Stimulated activated CD4-positive, alpha-beta T cell treated with anti-CD3 and anti-CD28 coated beads, Interleukin-1b, Interleukin-23, amount 100 ng/mL, for 4 hours (primary cell): Measurements from ENCODE around the gene ACAA2.

Experiments
- DNase-seq, 2 donors: peaks; one replicate each; pipeline ENCODE4 v3.0.0-alpha.2; 2020; ENCODE audit warnings: low read depth in 2 of 2

The ACAA2 gene

GRCh38 chr18:49813319-49814146 is at the start of gene ACAA2:
ACAA2 (minus strand) TSS chr18:49813533; CDS start chr18:49813484, 49 bp downstream.
- peak; percentile 73 to 75 for DNase-seq

DNA sequence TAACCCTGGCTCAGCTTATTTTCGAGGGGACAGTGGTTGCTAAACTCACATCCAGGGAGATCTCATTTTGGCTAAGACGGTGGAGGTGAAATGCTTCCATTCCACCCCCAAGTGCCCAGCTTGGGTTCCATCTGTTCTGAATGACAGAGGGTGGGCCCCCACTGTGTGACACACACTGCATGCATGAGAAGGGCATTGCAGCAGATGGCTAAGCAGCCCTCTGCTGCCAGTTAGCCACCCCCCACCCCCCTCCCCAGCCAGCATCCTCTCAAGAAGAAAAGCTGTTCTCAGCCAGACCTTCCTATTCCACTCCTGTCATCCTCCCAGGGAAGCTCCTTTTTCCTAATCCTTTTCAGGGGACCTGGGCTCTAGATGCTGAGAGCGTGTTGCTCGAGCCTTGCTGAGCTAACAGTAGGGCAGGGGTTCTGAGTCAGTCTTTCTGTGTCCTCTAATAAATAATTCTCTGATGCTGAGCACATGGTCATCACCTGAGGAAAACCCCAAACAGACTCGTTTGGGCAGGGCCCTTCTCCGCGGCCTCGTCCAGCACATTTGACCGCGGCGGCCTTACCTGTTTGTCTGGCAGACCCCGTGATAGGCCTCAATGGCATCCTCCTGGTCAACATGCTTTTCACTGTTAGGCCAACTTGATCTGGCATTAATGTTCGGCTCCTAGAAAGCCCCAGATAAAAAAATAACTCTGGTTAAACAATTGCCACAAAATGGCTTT is 49.5 kb upstream of the ACAA2 start:
- DNase-seq, result no peak

DNA sequence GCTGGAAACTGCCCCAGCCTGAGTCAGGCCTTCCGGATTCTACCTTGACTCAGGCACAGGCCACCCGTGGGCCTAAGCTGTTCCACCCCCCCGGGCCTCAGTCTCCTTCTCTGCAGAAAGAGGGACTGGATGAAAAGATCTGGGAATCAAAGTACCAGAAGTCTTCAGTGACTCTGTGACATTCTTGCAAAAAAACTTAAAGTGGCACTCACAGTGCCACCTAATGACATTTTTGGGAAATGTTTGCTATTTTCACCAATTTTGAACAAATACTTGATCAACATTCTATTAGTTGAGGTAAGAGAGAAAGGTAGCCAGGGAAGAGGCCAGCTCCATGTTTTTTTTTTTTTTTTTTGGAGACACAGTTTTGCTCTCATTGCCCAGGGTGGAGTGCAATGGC is 48.3 kb upstream of the ACAA2 start:
- DNase-seq, result no peak

- DNase-seq, result no peak
Measured at GRCh38 chr18:49859725-49860124, 46.4 kb upstream of the ACAA2 start.

DNA sequence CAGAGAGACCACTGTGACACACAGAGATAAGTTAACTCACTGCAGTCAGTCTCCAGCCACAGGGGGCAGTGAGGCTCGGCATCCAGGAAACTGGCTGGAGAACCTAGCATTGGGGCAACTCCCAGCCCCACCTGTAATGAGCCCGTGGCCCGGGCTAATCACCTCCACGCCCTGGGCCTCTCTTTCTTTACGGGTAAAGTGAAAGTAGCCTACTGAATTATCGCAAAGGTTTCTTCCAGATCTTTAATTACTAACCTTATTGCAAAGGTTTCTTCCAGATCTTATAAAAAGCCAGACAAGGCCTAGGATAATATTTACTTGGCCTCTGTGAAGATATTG is 45.7 kb upstream of the ACAA2 start:
- DNase-seq, result no peak

- peak; percentile 45 to 46 for DNase-seq
Measured at GRCh38 chr18:49858309-49859020, 45.1 kb upstream of the ACAA2 start.

DNA sequence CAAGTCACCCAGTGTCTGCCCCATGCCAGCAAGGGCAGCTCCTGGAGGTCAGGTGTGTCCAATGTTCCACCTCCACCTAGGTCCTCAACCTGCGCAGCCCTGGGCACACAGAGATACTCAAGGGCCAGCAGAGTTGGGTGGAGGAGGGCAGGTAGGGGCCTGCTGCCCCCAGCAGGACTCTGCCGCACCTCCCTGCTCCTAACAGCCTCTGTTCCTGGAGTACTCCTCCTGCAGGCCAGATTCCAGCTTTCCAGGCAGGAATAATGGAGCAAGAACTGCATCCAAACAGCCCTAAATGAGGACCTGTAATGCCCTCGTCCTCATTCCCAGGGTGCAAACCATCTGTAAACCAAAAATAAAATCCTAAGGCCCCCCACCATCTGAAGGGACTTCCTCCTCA is 44.4 kb upstream of the ACAA2 start:
- DNase-seq, result no peak

GRCh38 chr18:49856496-49856895 is 43.2 kb upstream of the ACAA2 start:
- DNase-seq, result no peak

DNA sequence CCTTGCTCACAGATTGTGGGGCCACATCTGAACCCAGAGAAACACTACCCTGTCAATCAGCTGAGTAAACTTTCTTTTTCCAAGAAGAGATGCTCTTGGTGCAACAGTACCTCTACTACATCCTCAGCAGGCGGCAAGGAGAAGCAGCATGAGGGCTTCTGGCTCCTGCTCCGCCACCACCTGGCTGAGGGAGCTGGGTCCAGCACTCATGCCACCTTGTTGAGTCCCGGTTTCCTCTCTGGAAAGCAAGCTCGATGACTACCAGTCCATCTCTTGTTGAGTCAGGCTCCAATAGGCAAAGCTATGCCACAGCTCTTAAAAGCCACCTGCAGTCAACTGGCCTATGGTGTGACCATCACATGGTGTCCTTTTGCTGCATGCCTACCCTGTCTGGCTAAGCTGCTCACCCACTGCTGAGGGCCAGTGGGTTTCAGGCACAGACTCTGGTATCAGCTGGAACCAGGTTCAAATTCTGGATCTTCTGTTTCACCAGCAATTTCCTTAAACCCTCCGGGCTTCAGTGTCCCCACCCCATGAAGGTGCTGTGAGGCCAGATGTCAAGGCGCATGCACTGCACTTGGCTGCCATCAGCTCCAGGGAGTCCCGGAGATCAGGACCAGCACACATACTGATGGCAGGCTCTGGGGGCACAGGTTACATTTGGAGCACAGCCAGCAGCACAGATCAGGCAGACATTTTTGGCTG is 42.5 kb upstream of the ACAA2 start:
- no peak for DNase-seq

GRCh38 chr18:49854681-49855080 is 41.3 kb upstream of the ACAA2 start:
- DNase-seq, result no peak

DNA sequence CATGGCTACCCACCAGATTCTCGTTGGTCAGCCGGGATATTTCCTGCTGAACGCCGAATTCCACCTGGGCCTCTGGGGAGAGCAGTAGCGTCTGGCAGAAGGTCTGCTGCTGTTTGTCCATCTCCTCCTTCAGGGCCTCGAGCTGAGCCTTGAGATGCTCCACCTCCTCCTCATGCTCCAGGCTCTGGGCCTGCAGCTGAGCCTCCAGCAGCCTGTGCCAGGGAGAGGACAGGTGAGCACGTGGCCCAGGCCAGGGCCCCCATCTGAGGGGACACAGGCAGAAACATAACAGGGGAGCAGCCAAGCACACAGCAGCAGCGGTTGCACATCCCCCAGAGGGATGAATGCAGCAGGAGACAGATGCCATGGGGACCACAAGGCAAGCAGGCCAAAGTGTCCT is 40.1 kb upstream of the ACAA2 start:
- no peak for DNase-seq

DNA sequence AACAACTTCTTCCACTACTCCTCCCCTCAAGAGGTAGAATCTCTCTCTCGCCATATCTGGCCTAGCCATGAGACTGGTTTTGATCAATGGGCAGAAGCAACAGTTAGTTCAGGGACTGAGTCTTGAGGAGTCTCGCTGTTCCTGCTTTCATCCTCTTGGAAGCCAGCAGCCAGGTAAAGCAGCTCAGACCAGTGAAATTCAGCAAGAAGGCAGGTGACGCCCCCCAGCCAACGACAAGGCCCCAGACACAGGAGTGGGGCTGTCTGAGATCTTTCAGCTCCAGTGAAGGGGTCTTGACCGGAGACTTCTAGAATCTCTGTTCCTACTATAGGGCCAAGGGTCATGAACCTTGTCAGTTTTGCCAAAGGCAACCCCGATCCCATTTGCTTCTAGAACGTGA is 39.7 kb upstream of the ACAA2 start:
- DNase-seq, result no peak

DNA sequence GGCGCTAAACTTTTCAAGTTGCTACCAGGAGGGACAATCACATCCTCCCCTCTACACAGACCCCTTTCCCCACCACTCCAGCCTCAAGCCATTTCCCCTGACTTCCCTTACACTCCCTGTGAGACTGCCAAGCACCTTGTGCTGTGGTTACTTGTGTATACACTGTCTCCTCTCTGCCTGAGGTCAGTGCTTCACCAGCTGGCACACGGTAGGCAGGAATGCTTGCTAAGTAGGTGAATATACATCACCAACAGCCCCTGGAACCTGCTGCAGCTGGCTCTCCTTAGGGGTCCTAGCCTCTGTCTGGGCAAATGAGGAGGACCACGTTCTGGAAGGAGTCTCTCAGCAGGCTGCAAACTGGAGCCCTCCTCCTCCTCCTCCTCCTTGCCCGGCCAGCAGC is 38.3 kb upstream of the ACAA2 start:
- no peak for DNase-seq

DNA sequence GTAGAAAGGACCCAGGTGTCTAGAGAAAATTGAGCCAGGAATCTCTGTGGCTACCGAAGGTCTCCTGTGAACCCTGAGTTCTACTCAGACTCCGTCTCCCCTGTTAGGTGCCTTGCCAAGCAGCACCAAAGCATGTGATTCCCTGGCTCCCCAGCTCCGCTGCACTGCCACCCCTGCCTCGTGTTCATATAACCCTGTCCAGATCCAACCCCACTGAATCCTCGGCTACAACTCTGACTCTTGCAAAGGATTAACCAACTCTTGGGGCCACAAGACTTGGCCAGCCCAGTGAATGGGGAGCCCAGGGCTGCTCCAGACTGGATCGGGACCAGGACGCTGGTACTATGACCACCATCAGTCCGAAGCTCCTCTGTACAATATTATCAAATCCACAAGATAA is 37.3 kb upstream of the ACAA2 start:
- no peak for DNase-seq

DNA sequence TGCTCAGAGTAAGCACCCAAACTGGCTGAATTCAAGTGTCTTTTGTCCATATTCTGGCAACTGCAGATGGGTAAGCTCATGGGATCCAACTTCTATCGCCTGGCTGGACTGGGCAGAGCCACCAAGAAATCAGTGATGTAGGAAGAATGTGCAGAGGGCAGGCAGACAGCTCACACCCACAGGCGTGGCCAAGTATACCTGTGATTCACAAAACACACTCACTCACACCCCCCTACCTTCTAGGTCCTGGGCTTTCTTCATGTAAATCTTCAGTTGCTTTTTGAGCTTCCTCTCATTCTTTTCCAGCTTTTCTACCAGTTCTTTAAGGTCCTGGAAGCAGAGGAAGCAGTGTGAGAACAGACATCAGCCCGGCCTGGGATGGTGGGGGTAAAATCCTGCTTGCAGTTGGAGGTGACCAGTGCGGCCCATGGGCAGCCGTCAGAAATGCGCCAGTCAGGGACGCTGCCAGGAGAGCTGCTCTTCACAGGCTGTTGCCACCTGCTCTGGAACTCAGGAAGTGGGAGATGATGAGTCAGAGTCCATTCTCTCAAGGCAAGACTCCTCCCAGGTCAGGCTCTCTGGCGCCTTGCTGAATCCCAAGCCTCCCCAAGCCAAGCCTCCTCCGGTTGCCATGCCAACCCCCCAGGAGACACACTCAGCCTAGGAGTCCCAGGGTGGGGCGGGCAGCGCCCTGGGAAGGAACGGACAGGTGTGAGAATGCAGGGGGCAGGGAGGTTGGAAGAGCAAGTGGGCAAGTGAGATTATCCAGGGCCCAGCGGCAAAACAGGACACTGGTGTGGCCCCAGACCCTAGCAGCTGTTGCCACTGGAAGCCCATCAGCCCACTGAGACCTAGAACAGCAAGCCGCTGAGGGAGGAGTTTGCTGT is 36.2 kb upstream of the ACAA2 start:
- no peak for DNase-seq

GRCh38 chr18:49848115-49848514 is 34.8 kb upstream of the ACAA2 start:
- no peak for DNase-seq

DNA sequence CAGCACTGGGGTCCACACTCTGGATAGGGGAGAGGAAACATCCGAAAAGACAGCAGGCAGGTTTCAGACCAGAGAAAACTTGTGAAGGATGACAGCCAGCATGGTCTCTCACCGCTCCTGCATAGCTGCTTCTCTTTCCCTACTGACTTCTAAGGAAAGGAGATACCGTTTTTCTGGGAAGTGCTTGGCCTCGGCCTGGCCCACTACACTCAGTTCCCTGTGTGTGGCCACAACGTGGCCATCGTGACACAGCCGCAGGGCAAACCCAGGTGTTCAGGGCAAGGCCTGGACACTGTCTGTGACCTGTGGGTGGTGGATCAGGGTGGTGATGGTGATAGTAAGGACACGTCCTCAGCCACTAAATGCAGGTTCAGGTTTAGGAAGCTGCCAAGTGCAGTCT is 34.2 kb upstream of the ACAA2 start:
- no peak for DNase-seq

- no peak for DNase-seq
Measured at GRCh38 chr18:49846718-49847470, 33.6 kb upstream of the ACAA2 start.

DNA sequence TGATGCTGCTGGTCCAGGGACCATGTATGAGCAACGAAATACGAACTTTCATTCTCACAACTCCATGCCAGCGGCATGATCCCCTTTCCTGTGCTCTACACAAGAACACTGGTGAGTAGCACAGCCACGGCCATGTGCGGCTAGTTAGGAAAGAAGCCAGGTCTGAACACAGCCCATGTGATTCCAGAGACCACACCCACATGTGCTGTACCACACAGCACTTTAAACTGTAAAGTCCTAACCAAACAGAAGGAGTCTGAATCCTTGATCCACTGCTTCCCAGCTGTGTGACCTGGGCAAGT is 33.0 kb upstream of the ACAA2 start:
- no peak for DNase-seq

DNA sequence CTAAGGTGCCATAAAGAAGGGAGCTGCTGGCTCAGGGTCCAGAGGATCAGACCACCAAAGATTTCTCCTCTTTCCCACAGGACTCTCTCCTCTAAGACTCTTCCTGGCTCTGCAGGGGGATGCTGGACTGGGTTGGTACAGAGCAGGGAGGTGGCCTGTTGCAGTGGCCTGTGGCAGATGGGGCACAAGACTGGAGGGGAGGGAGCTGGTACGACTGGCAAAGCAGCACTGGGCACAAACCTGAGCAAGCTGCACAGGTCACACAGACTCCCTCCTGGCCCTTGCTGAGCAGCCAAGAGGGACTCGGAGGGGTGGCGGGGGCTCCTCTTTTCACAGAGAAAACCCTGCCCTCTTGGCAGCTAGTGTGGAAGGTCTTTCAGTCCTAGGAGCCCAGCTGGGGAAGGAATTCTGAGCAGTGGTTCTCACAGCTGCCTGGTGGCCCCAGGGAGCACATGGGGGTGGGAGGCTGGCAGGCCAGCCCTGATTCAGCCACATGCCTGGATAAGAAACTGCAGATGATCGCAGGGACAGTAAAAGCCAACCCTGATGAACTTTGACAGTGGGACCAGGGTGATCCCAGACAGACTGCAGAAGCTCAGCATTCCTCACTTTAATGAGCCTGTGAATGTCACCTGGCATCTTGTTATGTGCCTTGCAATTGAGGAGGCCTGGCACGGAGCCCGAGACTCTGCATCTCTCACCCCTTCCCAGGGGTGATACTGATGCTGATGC is 32.5 kb upstream of the ACAA2 start:
- DNase-seq, result no peak
